Myocyte (in vitro differentiated cells): Measurements from ENCODE around the gene KCMF1. TPM values are rescaled to one million over a fixed set of nuclear protein-coding genes. Genes with fewer than 3 reads are reported as not detected.
A peak's percentile ranks its signal among the peaks of the same experiment; 100 is the strongest.

ENCODE experiments used
- DNase-seq: peaks from one replicate; pipeline ENCODE4 v3.0.0-alpha.2; 2012; ENCODE audit warnings: low read depth
- total RNA-seq: library from RNA; depleted of rRNA; stranded (reverse); fragments of >200 nt; gene quantifications from 2 replicates; pipeline ENCODE4 v1.2.3, GENCODE V29; 2014

The KCMF1 gene
- total RNA-seq, 1 donor from 2014 or later = 79.6 TPM

- no peak for DNase-seq
Observed at GRCh38 chr2:84956334-84957297, 14.3 kb upstream of the KCMF1 start.

GRCh38 chr2:84957771-84958134 is 13.2 kb upstream of the KCMF1 start:
- no peak for DNase-seq

DNA sequence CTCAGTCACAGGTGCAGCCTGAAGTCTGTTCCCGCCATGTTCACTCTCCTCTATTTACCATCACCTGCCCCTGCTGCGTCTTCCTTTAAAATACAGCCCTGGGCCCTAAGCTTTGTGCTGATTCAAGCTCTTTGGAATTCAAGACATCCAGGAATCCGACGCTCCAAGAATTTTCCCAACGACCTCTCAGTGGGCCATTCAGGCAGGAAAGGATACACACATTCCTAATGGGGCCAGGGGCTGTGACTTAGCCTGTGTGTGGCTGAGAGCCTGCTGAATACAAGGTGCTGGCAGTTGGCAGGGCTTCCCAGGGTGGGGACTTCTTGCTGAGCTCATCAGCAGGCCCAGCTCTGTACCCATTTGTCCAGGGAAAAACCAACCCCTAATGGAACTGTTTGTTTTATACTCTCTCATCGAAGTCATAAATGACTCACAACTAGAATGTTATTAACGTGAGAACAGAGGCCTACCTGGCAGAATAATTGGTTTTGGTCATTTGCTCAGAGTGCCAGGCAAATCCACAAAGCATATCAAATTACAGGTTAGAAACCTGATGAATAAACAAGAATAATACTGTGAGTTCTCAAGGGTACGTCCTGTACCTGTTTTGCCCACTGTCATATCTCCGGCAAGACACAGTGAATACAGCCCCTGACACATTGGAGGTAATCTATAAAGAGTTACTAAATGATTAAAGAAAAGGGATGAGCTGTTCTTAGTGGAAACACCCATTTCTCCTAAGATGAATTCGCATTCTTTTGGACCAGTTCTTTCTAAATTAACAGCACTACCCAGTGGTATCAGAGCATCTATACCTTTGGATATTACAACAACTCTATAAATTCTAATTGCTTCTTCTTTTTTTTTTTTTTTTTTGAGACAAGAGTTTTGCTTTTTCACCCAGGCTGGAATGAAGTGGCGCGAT is 12.6 kb upstream of the KCMF1 start:
- peak; percentile 72 for DNase-seq

DNA sequence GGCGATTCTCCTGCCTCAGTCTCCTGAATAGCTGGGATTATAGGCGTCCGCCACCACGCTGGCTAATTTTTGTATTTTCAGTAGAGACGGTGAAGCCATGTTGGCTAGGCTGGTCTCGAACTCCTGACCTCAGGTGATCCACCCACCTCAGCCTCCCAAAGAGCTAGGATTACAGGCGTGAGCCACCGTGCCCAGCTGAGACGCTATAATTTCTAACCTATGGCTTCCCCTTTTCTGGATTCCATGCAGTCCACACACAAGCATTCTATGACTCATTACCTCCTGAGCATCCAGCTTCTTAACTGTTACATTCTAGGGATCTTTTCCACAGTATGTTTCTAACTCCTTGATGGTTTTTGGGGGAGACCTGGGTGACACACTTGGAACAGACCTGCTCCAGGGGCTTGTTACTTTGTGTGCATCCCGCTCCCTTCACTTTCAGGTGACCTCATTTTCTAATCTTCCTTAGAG is 11.8 kb upstream of the KCMF1 start:
- no peak for DNase-seq

DNA sequence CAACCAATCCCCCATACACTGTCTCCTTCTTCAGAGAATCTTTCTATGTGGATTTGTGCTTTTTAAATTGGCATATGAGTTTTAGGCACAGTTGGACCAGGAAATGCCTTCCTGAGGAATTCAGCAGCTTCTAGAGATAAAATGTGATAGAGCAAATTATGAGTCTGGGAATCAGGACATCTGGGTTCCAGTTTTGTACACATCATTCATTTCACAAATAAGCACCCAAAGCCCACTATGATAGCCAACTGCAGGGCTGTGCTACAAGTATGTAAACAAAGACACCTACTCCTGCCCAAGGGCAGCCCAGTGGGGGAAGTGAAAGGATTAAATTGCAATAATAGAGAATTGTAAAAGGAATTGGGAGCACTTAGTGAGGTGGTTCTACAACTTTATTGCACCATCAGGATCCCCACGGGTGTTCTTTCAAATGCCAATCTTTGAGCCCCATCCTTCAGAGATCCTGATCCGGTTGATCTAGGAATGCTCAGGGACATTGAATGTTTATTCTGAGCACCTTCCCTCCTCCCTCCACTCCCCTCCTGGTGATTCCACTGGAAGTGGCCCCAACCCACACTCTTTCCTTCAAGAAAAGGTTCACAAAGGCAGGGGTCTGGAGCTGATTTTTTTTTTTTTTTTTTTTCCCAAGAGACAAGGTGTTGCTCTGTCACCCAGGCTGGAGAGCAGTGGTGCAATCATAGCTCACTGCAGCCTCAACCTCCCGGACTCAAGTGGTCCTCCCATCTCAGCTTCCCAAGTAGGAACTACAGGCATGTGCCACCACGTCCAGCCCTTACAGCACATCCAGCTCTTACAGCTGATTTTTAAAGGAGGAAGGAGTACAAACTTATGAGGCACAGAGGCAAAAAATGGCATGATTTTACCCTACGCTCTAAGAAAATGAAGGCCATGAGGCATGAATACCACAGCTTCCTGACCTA is 11.1 kb upstream of the KCMF1 start:
- no peak for DNase-seq

DNA sequence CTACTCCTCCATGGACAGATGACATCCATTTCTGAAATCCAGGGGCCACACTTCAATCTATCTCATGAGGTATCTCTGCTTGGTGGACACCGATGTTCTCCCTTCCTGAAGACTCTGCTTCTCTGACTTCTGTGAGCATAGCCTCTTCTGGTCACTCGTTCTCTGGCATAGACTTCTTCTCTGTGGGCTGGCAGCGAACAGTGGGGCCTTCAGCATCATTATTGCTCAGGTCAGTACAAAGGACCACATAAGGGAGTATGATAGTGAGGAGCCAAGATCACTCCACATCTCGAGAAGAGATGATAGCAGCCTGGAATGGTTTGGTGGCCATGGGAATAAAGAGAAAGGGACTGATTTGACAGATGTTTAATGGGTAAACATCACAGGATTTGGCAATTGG is 8.0 kb upstream of the KCMF1 start:
- no peak for DNase-seq

DNA sequence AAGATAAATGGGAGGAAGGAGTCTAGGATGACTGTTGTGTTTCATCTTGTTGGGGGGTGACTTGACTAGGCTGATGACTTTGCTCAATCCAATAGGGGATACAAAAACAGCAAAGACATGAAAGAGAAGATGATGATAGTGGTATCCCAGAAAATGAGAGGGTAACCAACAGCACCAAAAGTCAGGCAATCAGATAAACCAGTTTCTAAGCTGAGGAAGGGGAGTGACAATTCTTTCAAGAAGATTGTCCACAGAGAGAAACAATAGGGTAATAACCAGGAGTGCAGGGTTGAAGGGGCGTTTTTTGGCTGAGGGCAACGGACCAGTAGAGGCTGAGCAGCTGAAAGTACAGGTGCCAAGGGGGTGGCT is 7.7 kb upstream of the KCMF1 start:
- no peak for DNase-seq

GRCh38 chr2:84963692-84964405 is 7.1 kb upstream of the KCMF1 start:
- peak; percentile 83 for DNase-seq

DNA sequence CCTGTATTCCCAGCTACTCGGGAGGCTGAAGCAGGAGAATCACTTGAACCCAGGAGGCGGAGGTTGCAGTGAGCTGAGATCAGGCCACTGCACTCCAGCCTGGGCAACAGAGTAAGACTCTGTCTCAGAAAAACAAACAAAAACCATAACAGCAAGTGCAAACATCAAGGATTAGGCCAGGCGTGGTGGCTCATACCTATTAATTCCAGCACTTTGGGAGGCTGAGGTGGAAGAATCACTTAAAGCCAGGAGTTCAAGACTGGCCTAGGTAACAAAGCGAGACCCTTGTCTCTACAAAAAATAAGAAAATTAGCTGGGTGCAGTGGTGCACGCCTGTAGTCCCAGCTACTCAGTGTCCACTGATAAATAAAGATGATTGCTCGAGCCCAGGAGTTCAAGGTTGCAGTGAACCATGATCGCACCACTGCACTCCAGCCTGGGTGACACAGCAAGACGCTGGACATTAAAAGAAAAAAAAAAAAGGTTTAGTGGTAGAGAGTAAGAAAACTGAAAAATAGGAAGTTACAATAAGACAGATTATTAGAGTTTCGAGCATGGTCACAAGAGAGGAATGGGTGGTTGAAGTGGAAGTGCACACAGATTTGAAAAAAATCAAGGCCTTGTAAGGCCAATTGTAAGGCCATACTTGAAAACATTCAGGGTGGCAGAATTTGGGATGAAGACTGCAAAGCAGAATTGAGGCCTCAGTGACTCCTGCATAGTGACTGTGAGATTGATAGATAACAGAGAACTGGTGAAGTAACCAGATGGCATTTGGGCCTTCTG is 6.4 kb upstream of the KCMF1 start:
- DNase-seq = no peak

DNA sequence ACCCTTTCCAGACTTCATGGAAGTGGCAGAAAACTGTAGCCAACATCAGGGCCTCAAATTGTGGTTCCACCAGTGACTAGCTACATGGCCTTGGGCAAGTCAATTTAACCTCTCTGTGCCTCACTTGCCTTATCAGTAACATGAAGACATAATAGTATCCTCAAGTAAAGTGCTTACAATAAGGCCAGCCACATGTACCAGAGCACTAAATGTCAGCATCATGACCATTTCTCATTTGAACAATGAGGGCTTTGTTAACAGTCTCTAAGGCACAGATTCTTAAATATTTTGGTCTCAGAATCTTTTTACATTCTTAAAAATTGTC is 5.8 kb upstream of the KCMF1 start:
- no peak for DNase-seq

- no peak for DNase-seq
Observed at GRCh38 chr2:84965827-84966226, 5.1 kb upstream of the KCMF1 start.

DNA sequence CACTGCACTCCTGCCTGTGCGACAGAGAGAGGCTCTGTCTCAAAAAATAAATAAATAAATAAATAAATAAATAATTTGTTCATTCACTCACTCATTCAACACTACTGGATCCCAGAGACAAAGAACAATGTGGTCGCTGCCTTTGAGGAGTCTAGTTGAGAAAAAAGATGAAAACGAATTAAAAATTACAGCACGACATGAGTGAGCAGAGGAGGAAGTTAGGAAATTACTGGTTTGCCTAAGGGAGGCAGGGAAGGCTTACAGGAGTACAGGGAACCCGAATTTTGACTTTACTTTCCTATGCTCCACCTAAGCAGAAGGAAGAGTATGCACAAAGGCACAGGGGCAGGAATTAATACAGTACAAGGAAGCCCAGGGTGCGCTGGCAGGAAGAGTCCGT is 4.2 kb upstream of the KCMF1 start:
- no peak for DNase-seq

- peak; percentile 54 for DNase-seq
Observed at GRCh38 chr2:84969511-84970209, 1.3 kb upstream of the KCMF1 start.

GRCh38 chr2:84970210-84970867 is 622 bp upstream of the KCMF1 start:
- peak; percentile 64 for DNase-seq

GRCh38 chr2:84971510-84972206 is 697 bp downstream of the KCMF1 start:
- peak; percentile 54 for DNase-seq

DNA sequence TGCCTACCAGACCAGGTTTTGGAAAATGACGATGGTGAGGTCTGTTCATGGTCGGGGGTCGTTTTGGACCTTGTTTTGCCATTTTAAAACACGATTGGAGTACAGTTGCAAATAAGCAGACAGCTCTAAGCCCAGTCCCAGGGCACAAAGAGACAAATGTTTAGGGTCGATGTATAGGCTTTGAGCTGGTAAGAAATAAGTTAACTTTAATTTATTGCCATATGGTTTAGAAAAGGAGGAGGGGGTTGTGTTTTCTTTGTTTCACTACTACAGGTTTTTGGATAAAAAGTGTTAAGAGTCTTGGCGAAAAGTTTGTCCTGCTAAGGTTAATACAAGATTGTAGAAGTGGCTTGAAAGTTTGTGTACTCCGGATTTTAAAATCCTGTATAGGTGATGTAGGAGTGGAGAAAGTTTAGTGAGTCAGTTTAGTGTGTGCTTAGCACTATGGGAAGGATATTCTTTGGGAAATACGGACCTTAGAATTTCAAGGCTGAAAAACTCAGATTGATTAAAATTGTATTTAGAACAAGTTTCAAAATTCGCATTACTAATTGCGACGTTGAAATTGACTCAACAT is 1.3 kb downstream of the KCMF1 start:
- DNase-seq = no peak

GRCh38 chr2:84972932-84973331 is 2.0 kb downstream of the KCMF1 start:
- no peak for DNase-seq
